H9 (cell line): Measurements from ENCODE around the gene PCID2. TPM values are rescaled to one million over a fixed set of nuclear protein-coding genes. Genes with fewer than 3 reads are reported as not detected.

Experiments
- DNase-seq: peaks from one replicate; pipeline ENCODE4 v3.0.0-alpha.2; 2017
- H2AFZ ChIP-seq: one replicate; pipeline ENCODE4 v1.6.1; 2013; ENCODE audit warnings: mild to moderate bottlenecking, low read length, control low read depth, moderate library complexity
- H2AK5ac ChIP-seq: 2 replicates; pipeline ENCODE4 v1.6.1; 2013; ENCODE audit warnings: low read length, control low read depth, mixed read lengths; ENCODE audit not compliant: insufficient read length
- H2BK120ac ChIP-seq: one replicate; pipeline ENCODE4 v1.6.1; 2013; ENCODE audit warnings: low read depth, mild to moderate bottlenecking, low read length, control low read depth, inconsistent platforms; ENCODE audit not compliant: poor library complexity, severe bottlenecking
- H2BK12ac ChIP-seq: 2 replicates; pipeline ENCODE4 v1.6.1; 2013; ENCODE audit warnings: low read length, control low read depth, mixed read lengths, low read depth; ENCODE audit not compliant: insufficient read length
- H2BK15ac ChIP-seq: 2 replicates; pipeline ENCODE4 v1.6.1; 2013; ENCODE audit warnings: low read depth, low read length, control low read depth
- H2BK20ac ChIP-seq: one replicate; pipeline ENCODE4 v1.6.1; 2013; ENCODE audit warnings: low read depth, mild to moderate bottlenecking, low read length, control low read depth, inconsistent platforms; ENCODE audit not compliant: poor library complexity, severe bottlenecking
- H2BK5ac ChIP-seq: 2 replicates; pipeline ENCODE4 v1.6.1; 2013; ENCODE audit warnings: low read length, control low read depth, mixed read lengths; ENCODE audit not compliant: insufficient read length
- H3K14ac ChIP-seq: 2 replicates; pipeline ENCODE4 v1.6.1; 2013; ENCODE audit warnings: low read length, control low read depth; ENCODE audit not compliant: insufficient read depth
- H3K18ac ChIP-seq: 2 replicates; pipeline ENCODE4 v1.6.1; 2013; ENCODE audit warnings: low read depth, mild to moderate bottlenecking, mixed read lengths, low read length, control low read depth; ENCODE audit not compliant: insufficient read length
- H3K23ac ChIP-seq: 2 replicates; pipeline ENCODE4 v1.6.1; 2013; ENCODE audit warnings: low read length, control low read depth, mixed read lengths, low read depth; ENCODE audit not compliant: insufficient read length
- H3K23me2 ChIP-seq: 2 replicates; pipeline ENCODE4 v1.6.1; 2013; ENCODE audit warnings: low read depth, mild to moderate bottlenecking, mixed read lengths, low read length, control low read depth; ENCODE audit not compliant: insufficient read length, poor library complexity, severe bottlenecking
- H3K27ac ChIP-seq: 2 replicates; pipeline ENCODE4 v1.5.1; 2013; ENCODE audit warnings: low read length, control low read depth, mixed read lengths, low read depth; ENCODE audit not compliant: insufficient read length
- H3K27me3 ChIP-seq: 2 replicates; pipeline ENCODE4 v1.6.1; 2013; ENCODE audit warnings: low read length, control low read depth, inconsistent platforms; ENCODE audit not compliant: insufficient read depth
- H3K4ac ChIP-seq: 2 replicates; pipeline ENCODE4 v1.6.1; 2013; ENCODE audit warnings: low read depth, mild to moderate bottlenecking, control low read depth, inconsistent platforms, low read length, moderate library complexity
- H3K4me1 ChIP-seq: 2 replicates; pipeline ENCODE4 v1.6.1; 2013; ENCODE audit warnings: low read length, control low read depth, inconsistent platforms; ENCODE audit not compliant: insufficient read depth
- H3K4me2 ChIP-seq: 2 replicates; pipeline ENCODE4 v1.6.1; 2013; ENCODE audit warnings: low read length, control low read depth, mixed read lengths; ENCODE audit not compliant: insufficient read length, insufficient read depth
- H3K56ac ChIP-seq: 2 replicates; pipeline ENCODE4 v1.6.1; 2013; ENCODE audit warnings: low read depth, mild to moderate bottlenecking, mixed read lengths, low read length, control low read depth; ENCODE audit not compliant: insufficient read length
- H3K79me1 ChIP-seq: 2 replicates; pipeline ENCODE4 v1.6.1; 2013; ENCODE audit warnings: low read depth, mild to moderate bottlenecking, moderate library complexity, low read length, control low read depth, inconsistent platforms; ENCODE audit not compliant: insufficient read depth, poor library complexity, severe bottlenecking
- H3K79me2 ChIP-seq: 2 replicates; pipeline ENCODE4 v1.6.1; 2013; ENCODE audit warnings: low read length, control low read depth, inconsistent platforms; ENCODE audit not compliant: insufficient read depth
- H3K9ac ChIP-seq: 2 replicates; pipeline ENCODE4 v1.6.1; 2013; ENCODE audit warnings: low read length, control low read depth, mixed read lengths; ENCODE audit not compliant: insufficient read length; ENCODE audit errors: extremely low read depth
- H3K9me3 ChIP-seq: one replicate; pipeline ENCODE4 v1.6.1; 2013; ENCODE audit warnings: low read depth, low read length, inconsistent platforms; ENCODE audit not compliant: control insufficient read depth
- H3T11ph ChIP-seq: one replicate; pipeline ENCODE4 v1.6.1; 2013; ENCODE audit warnings: mild to moderate bottlenecking, low read length, control low read depth, inconsistent platforms
- H4K20me1 ChIP-seq: one replicate; pipeline ENCODE4 v1.6.1; 2013; ENCODE audit not compliant: control insufficient read depth, insufficient read length, insufficient read depth
- H4K5ac ChIP-seq: 2 replicates; pipeline ENCODE4 v1.6.1; 2013; ENCODE audit warnings: low read depth, mild to moderate bottlenecking, mixed read lengths, low read length, control low read depth; ENCODE audit not compliant: insufficient read length
- H4K8ac ChIP-seq: replicated peaks from 2 replicates; pipeline ENCODE4 v1.6.1; 2013; ENCODE audit warnings: low read length, control low read depth, mixed read lengths, low read depth; ENCODE audit not compliant: insufficient read length
- H4K91ac ChIP-seq: 2 replicates; pipeline ENCODE4 v1.6.1; 2013; ENCODE audit warnings: low read depth, mild to moderate bottlenecking, moderate library complexity, mixed read lengths, low read length, control low read depth; ENCODE audit not compliant: insufficient read length
- H3K27ac Mint-ChIP-seq, 3 experiments: 2 replicates in 2 of 3; 3 replicates in 1 of 3; pipeline ENCODE4 v1.8.0; 2020 to 2021; ENCODE audit warnings: mixed read lengths in 3 of 3, mild to moderate bottlenecking in 1 of 3, moderate library complexity in 1 of 3
- H3K27me3 Mint-ChIP-seq: 2 replicates; pipeline ENCODE4 v1.8.0; 2021; ENCODE audit warnings: low read depth, mild to moderate bottlenecking, moderate library complexity, mixed read lengths
- H3K36me3 Mint-ChIP-seq, 3 experiments: 2 replicates in 2 of 3; 3 replicates in 1 of 3; pipeline ENCODE4 v1.8.0; 2020 to 2021; ENCODE audit warnings: low read depth in 3 of 3, mixed read lengths in 3 of 3; ENCODE audit not compliant: insufficient read depth in 1 of 3
- H3K4me1 Mint-ChIP-seq, 2 experiments: 2 replicates each; pipeline ENCODE4 v1.8.0; 2020; ENCODE audit warnings: mixed read lengths in 2 of 2
- H3K4me3 Mint-ChIP-seq, 2 experiments: 2 replicates in 1 of 2; 3 replicates in 1 of 2; pipeline ENCODE4 v1.8.0; 2020 to 2021; ENCODE audit warnings: mild to moderate bottlenecking in 2 of 2, mixed read lengths in 2 of 2, moderate library complexity in 1 of 2
- H3K9me3 Mint-ChIP-seq, 2 experiments: 2 replicates in 1 of 2; 3 replicates in 1 of 2; pipeline ENCODE4 v1.8.0; 2020; ENCODE audit warnings: mild to moderate bottlenecking in 2 of 2, mixed read lengths in 2 of 2, moderate library complexity in 1 of 2
- WGBS: extraction: QIAGEN DNeasy Blood & Tissue Kit; methylation state at CpG from one replicate; pipeline ENCODE4 v1.1.7; 2013; ENCODE audit warnings: missing lambda C conversion rate, low lambda C conversion rate, mixed read lengths; ENCODE audit not compliant: insufficient read length; ENCODE audit errors: extremely low coverage; 5-methylcytosine and 5-hydroxymethylcytosine counted together
- total RNA-seq: library from RNA; stranded (reverse); gene quantifications from 2 replicates; pipeline ENCODE4 v1.2.1, GENCODE V29; 2021
- TF ChIP-seq, protein P1 (sequence below): fragments of 200-600 bp; sonication (generic); conservative IDR thresholded peaks from 3 replicates; pipeline ENCODE4 v1.8.0; 2021; ENCODE audit warnings: antibody characterized with exemption, mild to moderate bottlenecking

Gene PCID2
- total RNA-seq, 1 experiment from 2014 or later: 66.0 TPM

DNA sequence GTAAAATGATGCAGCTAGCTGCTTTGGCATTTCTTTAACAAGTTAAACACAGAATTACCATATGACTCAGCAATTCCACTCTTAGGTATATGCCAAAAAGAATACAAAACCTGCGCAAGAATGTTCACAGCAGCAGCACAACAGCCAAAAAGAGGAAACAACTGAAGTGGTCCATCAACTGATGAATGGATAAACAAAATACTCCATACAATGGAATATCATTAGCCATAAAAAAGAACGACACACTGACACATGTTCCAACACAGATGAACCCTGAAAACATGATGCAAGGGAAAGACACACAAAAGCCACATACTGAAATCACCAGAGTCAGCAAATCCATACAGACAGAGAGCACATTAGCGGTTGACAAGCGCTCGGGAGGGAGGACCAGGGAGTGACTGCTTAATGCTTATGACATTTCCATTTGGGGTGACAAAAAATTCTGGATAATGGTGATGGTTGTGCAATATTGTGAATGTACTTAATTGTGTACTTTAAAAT, 3.0 kb downstream of the PCID2 start:
- Histone ChIP-seq H3K79me2 (peaks cover 47% of the 10 kb centered on the region), H3K9me3 (no peaks in the 10 kb centered on the region), H2AK5ac (no peak overlapping the region), H3K27me3 (no peaks in the 10 kb centered on the region), H3K4ac (no peak overlapping the region), H3K4me2 (no peak overlapping the region), H4K8ac (no peak overlapping the region), H3K23ac (no peak overlapping the region), H3T11ph (no peak overlapping the region), H3K27ac (no peak overlapping the region), H2BK12ac (no peak overlapping the region), H3K56ac (no peak overlapping the region), H2BK15ac (no peak overlapping the region), H2BK120ac (no peak overlapping the region), H3K18ac (no peak overlapping the region), H4K20me1 (no peaks in the 10 kb centered on the region), H2AFZ (no peak overlapping the region), H3K14ac (no peak overlapping the region), H4K91ac (no peak overlapping the region), H2BK5ac (no peak overlapping the region), H2BK20ac (no peak overlapping the region), H3K23me2 (peaks cover 6% of the 10 kb centered on the region), H4K5ac (no peak overlapping the region), H3K9ac (no peak overlapping the region), H3K79me1 (peaks cover 7% of the 10 kb centered on the region), H3K4me1 (no peaks in the 10 kb centered on the region)
- H3K27me3 Mint-ChIP-seq: no peaks in the 10 kb centered on the region
- H3K36me3 Mint-ChIP-seq: peaks cover 21 to 27% (median 21%) of the 10 kb centered on the region in 3 experiments
- no peaks in the 10 kb centered on the region for H3K9me3 Mint-ChIP-seq
- TF ChIP-seq, protein P1, sequence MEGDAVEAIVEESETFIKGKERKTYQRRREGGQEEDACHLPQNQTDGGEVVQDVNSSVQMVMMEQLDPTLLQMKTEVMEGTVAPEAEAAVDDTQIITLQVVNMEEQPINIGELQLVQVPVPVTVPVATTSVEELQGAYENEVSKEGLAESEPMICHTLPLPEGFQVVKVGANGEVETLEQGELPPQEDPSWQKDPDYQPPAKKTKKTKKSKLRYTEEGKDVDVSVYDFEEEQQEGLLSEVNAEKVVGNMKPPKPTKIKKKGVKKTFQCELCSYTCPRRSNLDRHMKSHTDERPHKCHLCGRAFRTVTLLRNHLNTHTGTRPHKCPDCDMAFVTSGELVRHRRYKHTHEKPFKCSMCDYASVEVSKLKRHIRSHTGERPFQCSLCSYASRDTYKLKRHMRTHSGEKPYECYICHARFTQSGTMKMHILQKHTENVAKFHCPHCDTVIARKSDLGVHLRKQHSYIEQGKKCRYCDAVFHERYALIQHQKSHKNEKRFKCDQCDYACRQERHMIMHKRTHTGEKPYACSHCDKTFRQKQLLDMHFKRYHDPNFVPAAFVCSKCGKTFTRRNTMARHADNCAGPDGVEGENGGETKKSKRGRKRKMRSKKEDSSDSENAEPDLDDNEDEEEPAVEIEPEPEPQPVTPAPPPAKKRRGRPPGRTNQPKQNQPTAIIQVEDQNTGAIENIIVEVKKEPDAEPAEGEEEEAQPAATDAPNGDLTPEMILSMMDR: no peak
- no peak overlapping the region for H3K27ac Mint-ChIP-seq
- no CpG with 5 or more reads among the region's 5 CpGs for WGBS
- H3K4me3 Mint-ChIP-seq: no peak overlapping the region; a peak in 1 of 5 replicates
- no peak for DNase-seq
- peaks cover 13 to 21% of the 10 kb centered on the region in 2 experiments for H3K4me1 Mint-ChIP-seq
